HG03460 (cell line): ENCODE measurements around the gene SCUBE1.

Experiments
- ATAC-seq: cut with Tn5 transposase; IDR thresholded peaks from one replicate; pipeline ENCODE4 v1.9.1; 2021; ENCODE audit not compliant: unreplicated experiment

Gene SCUBE1

GRCh38 chr22:43202756-43203410, 140.3 kb downstream of the SCUBE1 start:
- ATAC-seq, result no peak

DNA sequence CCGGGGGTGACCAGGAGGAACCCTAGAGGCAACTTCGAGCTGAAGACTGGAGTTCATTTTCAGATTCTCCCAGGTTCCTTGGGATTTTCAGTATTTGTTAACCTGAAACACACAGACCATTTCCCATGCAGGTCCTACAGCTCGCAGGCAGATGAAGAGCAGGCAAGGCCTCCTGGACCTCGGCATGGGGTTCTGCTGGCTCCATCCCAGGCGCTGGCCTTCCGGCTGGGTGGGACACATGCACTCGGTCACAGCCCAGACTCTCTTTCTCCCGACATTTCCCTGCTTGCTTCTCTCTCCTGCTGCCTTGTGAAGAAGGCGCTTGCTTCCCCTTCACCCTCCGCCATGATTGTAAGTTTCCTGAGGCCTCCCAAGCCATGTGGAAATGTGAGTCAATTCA, 140.8 kb downstream of the SCUBE1 start:
- no peak for ATAC-seq

DNA sequence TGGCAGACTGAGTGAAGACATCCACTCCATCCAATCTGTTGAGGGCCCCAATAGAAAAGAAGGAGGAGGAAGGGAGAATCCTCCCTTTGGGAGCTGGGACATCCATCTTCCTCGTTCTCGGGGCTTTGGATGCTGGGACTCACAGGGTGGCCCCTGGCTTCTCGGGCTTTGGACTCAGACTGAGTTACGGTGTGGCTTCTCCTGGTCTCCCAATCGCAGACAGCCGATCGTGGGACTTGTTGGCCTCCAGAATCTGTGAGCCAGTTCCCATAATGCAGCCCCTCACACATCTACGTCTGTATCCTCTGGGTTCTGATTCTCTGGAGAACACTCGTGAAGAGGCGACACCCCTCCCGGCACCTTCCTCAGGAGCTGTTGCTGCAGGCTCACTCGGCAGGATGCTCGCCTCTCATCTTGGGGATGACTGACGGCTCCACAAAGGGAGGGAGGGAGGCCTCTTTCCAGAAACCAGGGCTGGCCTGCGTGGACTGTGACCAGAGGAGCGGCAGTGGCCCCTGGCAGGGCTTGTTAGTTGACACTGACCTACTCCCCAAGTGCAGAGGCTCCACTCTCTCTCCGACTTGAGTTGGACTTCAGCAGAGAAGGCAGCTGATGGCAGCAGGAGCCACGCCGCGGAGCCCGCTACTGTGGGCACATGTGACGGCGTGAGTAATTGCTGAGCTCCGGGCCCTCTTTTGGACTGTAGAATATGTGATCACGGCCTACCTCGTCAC, 141.5 kb downstream of the SCUBE1 start:
- no peak for ATAC-seq

GRCh38 chr22:43200555-43200954, 142.6 kb downstream of the SCUBE1 start:
- no peak for ATAC-seq

DNA sequence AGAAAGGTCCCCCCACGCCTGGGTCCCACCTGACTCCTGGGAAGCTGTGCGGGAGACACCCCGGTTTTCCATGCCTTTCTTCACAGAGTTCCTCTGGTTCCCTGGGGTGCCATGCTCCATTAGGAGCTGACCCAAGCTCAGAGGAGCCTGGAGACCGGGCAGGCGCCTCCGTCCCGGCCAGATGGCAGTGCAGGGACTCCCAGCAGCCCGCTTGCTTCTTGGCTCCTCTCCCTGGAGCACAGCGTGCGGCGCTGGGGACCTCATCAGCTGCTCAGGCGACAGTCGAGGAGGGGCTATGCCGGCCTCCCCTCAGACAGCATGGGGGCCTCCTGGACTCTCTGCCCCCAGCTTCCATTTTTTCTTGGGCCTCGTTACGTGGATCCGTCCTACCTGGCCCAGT, 143.1 kb downstream of the SCUBE1 start:
- ATAC-seq, result no peak

GRCh38 chr22:43199541-43199940, 143.6 kb downstream of the SCUBE1 start:
- no peak for ATAC-seq

- no peak for ATAC-seq
Measured at GRCh38 chr22:43198936-43199335, 144.2 kb downstream of the SCUBE1 start.

DNA sequence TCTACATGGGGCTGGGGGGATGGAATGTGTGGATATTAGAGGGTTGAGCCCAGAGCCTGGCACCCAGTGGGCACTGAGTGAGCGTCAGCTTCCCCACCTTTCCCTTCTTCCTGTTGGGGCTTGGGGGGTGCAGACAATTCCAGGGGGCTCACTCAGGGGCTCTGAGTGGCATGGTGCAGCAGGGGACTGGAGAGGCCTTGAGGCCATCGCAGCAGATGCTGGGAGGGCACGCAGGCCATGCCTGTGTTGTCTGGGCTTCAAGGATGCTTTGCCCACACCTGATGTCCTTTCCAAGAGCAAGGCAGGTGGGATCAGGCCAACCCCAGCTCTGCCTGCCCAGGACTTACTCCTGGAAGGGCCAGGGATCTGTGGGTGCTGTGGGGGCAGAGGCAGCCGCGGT, 145.0 kb downstream of the SCUBE1 start:
- no peak for ATAC-seq

GRCh38 chr22:43197271-43197941, 145.8 kb downstream of the SCUBE1 start:
- ATAC-seq, result no peak

DNA sequence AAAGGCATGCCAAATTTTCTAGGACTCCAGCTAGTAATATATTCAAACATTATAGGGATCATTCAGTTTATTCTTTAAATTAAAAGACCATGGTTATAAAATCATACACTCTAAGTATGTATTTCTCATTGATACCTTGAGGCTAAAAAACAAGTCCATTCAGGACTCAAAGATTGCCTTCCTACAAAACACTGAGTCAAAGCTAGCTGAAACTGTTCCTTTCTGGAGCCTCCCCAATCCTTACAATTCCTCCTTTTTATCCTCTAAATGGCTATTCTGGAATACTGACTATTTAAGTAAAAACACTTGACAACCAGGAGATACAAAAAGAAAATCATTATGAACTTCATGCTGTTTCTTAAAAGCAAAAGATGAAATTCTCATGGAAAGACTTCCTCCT, 151.3 kb downstream of the SCUBE1 start:
- ATAC-seq, result no peak

DNA sequence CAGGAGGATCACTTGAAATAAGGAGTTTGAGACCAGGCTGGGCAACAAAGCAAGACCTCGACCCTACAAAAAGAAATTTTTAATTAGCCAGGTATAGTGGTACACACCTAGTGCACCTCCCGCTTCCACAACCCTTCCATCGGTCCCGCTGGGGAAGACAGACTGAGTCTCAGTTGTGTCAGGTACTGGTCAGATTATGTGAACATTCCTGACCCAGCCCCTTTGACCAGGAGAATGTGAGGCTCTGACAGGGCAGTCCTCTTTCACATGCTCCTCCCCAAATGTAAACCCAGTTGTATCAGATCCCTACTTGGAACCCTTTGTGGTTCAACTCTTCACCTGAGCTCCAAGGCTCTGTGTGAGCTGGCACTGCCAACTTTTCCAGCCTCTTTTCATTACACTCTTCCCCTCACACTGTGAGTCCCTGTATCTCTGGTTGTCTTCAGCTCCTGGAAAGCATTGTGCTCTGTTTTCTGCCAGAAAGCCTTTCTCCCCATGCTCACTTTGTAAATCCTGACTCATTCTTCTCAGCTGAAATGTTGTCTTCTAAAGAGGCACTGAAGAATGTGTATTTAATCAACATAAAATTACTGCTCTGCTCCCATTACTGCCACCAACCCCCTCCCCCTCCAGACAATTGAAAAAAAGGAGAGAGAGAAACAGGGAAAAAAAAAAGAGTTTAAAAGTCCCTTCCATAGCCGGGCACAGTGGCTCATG, 154.2 kb downstream of the SCUBE1 start:
- ATAC-seq, result no peak

DNA sequence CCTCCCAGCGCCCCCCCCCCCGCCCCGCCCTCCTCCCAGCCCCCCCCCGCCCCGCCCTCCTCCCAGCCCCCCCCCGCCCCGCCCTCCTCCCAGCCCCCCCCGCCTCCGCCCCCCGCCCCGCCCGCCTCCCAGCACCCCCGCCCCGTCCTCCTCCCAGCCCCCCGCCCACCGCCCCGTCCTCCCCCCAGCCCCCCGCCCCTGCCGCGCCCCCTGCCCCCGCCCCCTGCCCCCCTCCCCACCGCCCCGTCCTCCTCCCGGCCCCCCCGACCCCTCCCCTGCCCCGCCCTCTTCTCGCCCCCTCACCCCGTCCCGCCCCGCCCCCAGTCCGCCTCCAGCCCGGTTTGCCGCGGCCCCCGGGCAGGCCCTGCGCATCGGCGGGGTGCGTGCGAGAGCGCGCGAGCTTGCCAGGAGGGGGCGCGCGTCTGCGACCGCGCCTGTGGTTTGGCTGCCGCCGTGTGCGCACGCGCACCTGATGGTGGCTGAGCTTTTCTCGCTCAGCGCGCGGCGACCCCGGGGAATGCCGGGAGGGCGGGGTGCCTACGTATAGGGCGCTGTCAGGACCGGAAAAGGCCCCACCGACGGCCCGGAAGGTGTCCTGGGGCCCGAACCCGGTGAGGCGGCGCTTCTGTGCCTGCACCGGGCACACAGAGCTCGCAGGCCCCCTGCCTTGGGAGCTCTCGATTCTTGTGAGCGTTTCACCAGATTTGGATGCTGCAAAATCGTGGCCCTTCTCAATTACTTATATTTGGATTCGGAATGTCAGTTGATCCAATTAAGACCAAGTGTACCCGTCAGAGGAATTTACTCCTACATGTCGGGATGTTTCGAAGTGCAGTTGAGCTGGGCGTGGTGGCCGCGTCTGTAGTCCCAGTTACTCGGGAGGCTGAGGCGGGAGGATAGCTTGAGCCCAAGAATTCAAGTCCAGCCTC, 155.7 kb downstream of the SCUBE1 start:
- ATAC-seq, result peak; percentile 80

GRCh38 chr22:43186272-43187170, 156.7 kb downstream of the SCUBE1 start, which contains the start of gene TTLL12:
TSS of gene TTLL12 (minus strand) at chr22:43187134. CDS start at chr22:43187069, 65 bp downstream.
- peak; percentile 35 for ATAC-seq

- ATAC-seq, result no peak
Measured at GRCh38 chr22:43185860-43186261, 157.3 kb downstream of the SCUBE1 start.

GRCh38 chr22:43183496-43184277, 159.5 kb downstream of the SCUBE1 start:
- no peak for ATAC-seq

DNA sequence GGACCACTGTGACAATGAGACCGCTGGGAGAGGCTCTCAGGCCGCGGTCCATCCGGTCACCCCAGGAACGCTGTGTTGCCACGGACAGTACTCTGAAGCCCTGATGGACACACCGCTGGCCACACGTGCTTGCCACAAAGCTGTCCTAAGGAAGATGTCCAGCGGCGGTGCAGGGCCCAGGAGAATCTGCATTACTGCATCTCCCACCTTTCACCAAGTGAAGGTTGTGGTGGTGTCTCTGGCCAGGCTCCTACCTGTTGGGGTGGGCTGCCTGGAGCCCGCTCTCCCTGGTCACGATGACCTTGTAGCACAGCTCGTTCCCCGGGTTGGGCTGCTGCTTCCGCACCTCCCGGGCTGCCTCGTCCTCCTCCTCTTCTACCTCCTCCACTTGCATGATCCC, 160.4 kb downstream of the SCUBE1 start:
- ATAC-seq, result no peak

DNA sequence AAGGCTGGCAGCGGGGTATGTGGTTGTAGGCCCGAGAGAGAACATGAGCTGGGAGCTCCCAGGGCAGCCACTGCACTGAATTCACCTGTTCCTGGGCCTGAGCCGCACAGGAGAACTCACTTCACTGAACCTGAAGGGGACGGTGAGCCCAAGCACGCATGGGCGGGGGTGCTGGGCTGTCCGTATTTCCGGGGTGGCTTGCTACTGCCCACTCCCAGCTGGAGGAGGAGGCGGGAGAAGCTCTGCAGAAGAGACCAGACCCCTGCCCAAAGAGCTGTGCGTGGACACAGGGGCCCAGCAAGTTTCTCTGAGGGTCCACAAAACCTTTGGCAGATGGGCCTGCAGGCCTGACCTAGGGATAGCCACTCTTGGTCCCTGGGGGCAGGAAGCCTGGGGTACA, 161.1 kb downstream of the SCUBE1 start:
- no peak for ATAC-seq

GRCh38 chr22:43181321-43182076, 161.7 kb downstream of the SCUBE1 start:
- ATAC-seq, result no peak
